ENCODE results near the gene SDK2.
A peak's percentile ranks its signal among the peaks of the same experiment; 100 is the strongest.

SDK2 gene

GRCh38 chr17:73356561-73357170 lies 287.6 kb downstream of the SDK2 start:
- DNase-seq: no peak

DNA sequence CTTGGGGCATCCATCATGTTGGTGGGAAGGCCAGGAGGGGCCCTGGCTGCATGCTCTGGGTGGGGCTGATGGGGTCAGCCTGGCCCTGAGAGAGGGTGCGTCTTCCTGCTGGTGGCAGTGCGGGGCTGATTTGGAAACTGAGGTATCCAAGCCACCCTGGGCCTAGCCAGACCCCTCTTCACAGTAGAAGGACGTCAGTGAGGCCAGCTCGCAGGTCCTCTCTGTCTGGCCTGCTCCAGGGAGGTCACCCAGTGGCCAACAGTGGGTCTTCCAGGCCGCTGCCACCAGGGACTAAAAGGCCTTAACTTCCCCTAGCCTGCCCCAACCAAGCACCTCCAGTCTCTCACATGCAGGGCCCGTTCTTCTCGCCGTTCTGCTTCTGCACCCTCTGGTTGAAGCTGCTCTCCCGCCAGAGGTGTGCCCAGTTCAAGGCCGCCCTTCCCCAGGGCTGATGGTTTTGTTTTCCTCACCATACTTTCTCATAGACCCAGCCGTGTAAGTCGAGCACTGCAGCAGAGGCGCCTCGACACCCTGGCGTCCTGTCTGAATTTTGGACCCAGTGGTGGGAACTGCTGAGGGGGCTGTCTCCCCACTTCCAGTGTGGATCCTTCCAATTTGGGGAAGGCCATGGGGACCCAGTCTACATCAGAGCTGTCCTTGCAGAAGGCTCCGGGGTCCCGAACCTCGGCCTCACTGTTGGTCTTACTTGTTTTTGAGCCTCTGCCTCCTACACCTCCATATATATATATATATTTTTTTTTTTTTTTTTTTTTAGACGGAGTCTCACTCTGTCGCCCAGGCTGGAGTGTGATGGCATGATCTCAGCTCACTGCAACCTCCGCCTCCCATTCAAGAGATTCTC lies 289.6 kb downstream of the SDK2 start:
- no peak for DNase-seq

DNA sequence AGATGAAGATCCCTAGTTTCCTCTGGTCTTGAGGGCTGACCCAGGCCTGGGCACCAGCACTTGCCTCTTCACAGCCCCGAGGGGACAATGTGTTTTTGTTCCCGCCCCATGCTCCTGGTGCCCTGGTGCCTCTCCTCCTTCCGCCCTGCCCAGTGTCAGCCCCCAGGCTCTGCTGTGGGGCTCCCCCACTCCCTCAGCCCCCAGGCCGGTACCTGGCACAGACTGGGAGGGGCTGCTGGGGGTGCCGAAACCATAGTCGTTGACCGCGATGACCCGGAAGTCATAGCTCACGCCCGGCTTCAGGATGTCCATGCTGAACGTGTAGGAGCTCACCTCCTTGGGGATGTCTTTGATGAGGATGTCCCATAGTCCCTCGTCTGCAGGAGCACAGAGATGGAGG lies 292.0 kb downstream of the SDK2 start:
- no peak for DNase-seq

- no peak for DNase-seq
These were observed 292.5 kb downstream of the SDK2 start for GRCh38 chr17:73351764-73352163.

- no peak for DNase-seq
These were observed 293.4 kb downstream of the SDK2 start for GRCh38 chr17:73350864-73351263.

GRCh38 chr17:73349647-73350046 lies 294.6 kb downstream of the SDK2 start:
- no peak for DNase-seq

- DNase-seq: peak; percentile 77 to 84
These were observed 295.1 kb downstream of the SDK2 start for GRCh38 chr17:73349138-73349537.

DNA sequence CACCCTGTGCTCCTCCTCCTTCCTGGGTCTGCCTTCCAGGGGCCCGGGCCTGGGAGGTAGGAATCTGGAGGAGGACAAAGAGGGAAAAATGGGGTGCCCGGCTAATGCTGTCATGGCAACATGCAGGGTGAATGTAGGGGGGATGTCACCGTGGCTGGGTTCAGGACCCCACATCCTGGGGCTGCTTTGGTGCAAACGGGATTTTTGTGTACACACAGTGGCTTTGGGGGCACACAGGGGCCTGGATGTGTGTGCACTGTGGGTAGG lies 295.5 kb downstream of the SDK2 start:
- no peak for DNase-seq

DNA sequence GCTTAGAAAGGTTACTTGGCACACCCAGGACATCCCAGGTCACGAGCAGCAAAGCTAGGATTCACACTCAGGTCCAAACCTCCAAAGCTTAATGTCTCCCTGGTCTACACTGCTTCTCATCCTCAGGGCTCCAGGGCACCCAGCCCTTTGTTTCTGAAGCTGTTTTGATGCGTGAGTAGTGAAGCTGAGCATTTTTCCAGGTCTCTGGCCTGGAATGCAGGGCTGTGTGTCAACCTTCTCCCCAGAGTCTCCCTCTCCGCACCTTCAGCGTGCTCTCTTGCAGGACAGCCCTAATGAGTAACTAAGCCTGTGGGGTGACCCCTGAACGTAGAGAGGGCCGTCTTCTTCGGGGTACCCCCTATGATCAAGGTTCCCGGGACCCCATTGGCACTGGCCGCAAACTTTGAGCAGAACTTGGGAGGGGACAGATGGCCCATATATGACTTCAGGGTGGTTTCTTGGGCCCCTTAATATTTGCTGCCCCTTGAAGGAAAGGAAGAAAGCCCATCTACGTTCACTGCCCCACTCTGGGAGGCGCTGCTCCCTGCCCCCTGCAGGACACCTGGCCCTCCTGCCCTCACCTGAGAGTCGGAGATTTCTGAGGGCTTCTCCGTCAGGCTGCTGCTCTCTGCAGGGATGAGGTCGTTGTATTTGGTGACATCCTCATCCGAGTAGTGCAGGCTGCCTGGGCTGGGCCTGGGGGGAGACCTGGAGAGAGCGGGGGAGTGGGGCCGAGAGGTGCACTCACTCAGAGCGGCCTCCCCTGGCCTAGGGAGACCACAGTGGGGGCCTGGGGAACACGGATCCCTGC lies 296.0 kb downstream of the SDK2 start:
- DNase-seq: no peak

GRCh38 chr17:73347351-73347750 lies 296.9 kb downstream of the SDK2 start:
- DNase-seq: peak; percentile 29 to 39

GRCh38 chr17:73346501-73347162 lies 297.6 kb downstream of the SDK2 start:
- no peak for DNase-seq

GRCh38 chr17:73343739-73344454 lies 300.3 kb downstream of the SDK2 start:
- DNase-seq: no peak

- peak; percentile 82 to 83 for DNase-seq
These were observed 301.0 kb downstream of the SDK2 start for GRCh38 chr17:73343168-73343634.

GRCh38 chr17:73342541-73343167 lies 301.6 kb downstream of the SDK2 start:
- no peak for DNase-seq

- DNase-seq: peak; percentile 91 to 97
These were observed 302.2 kb downstream of the SDK2 start for GRCh38 chr17:73342050-73342522.

DNA sequence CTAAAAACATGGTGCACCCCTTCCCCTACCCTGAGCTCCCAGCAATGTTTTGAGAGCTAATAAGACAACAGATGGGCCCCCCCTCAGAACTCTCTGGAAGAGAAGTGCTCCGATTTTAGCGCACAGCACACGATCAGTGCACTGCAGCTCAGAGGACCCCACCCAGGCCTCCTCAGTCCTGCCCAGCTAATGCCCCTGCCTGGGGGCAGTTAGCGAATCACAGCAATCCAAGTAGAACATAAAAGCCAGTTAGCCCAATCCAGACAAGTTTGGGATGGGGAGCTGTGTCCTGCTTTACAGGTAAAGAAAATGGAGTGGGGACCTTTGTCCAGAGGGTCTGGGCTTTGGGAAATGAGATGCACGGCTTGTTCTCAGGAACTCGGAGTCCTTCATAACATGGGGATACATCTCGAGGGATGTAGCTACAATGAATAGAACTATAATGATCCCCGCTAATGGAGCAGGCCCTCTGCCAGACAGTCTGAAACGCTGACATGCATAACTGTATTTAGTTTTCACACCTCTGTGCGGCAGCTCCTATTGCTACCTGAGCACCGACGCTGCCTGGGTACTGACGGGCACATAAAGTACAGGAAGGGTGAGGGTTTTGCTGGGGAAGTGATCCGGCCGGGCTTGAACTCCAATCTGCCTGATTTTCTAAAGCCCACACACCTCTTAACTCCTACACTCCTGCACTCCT lies 302.7 kb downstream of the SDK2 start:
- no peak for DNase-seq

DNA sequence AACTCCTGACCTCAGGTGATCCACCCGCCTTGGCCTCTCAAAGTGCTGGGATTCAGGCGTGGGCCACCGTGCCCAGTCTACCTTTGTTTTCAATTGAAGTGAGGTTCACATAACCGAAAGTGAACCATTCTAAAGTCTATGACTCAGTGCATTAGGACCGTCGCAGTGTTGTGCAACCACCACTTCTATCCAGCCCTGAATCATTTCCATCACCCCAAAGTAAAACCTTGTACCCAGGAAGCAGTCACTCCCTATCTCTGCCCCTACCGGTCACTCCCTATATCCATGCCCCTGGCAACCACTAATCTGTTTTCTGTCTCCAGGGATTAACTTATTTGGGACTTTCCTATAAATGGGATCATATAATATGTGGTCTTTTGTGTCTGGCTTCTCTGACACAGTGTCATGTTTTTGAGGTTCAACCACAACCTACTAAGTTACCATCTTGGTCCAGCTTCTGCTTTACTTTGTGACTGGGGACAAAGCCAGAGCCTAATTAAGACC lies 304.1 kb downstream of the SDK2 start:
- DNase-seq: no peak

DNA sequence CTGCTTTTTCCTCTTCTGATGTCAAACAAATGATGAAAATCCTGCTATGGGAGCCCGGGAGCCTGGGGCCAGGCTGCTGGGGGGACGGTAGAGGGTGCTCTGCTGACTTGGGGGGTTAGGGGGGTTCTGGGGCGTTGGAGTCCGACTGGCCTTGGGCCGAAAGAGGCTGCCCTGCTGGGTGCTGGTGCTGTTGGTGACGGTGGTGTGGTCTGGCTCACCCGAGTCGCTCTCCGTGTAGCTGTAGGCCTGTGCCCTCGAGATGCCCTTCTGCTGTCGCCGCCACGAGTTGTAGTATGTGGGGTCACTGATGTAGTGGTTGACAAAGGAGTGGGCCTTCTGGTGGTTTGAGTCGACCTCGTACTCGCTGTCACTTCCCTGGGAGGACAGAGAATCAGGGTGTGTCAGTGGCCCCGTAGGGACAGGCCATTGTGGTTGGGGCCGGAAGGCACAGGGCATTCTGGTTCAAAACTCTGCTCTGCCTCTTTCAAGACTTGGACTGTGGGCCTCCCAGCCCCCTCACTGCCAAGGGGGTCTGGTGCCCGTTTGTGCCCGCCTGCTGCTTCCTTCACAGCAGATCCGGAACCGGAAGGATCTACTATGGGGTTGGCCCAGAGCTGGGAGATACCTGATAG lies 305.6 kb downstream of the SDK2 start:
- no peak for DNase-seq

GRCh38 chr17:73338050-73338521 lies 306.2 kb downstream of the SDK2 start:
- no peak for DNase-seq

DNA sequence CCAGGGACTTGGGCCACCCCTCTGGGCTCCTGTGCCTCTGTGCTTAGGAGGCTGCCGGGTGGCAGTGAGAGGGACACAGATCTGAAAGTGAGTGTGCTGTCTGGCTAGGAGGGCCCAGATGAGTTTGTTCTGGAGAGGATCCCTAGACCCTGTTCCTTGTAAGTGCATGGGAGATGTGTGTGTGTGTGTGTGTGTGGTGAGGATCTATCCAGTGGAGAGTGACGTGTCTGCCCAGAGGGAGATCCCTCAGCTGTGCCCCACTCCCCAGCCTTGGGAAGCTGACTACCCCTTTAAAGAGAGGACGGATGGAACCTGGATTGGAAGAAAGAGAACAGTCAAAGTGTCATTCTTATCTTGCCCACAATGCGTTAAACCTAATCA lies 306.9 kb downstream of the SDK2 start:
- no peak for DNase-seq

All from hippocampal formation (tissue), 2 donors.